ENCODE data around the gene ALDH5A1.

GRCh38 chr6:24476631-24477030 lies 18.1 kb upstream of the ALDH5A1 start:
- TF ChIP-seq CTCF (IDR thresholded peaks at IDR 0.05; ENCODE audit: insufficient read depth, low read length, poor library complexity, severe bottlenecking), result no peak
- TF ChIP-seq EZH2phosphoT487 (conservative IDR thresholded peaks at IDR 0.05; ENCODE audit: low read length), result no peak
